Stimulated activated CD4-positive, alpha-beta T cell treated with anti-CD3 and anti-CD28 coated beads, Interleukin-12 subunit alpha, Interleukin-12 subunit beta, amount 100 ng/mL, for 48 hours (primary cell): ENCODE data around the gene SELENOK.

ENCODE experiments used
- DNase-seq, 3 donors: peaks; one replicate each; pipeline ENCODE4 v3.0.0-alpha.2; 2020; ENCODE audit warnings: low read depth in 2 of 3, low spot score in 1 of 3

SELENOK gene

GRCh38 chr3:53843195-53844177 lies 48.2 kb downstream of the SELENOK start:
- no peak for DNase-seq

- DNase-seq = no peak
These were observed 49.0 kb downstream of the SELENOK start for GRCh38 chr3:53842436-53843194.

- no peak for DNase-seq
These were observed 50.4 kb downstream of the SELENOK start for GRCh38 chr3:53841296-53841695.

GRCh38 chr3:53837331-53837730 lies 54.3 kb downstream of the SELENOK start:
- DNase-seq = no peak

GRCh38 chr3:53836084-53836872 lies 55.4 kb downstream of the SELENOK start:
- no peak for DNase-seq

- no peak for DNase-seq
These were observed 56.4 kb downstream of the SELENOK start for GRCh38 chr3:53835257-53835656.

- DNase-seq = no peak
These were observed 57.1 kb downstream of the SELENOK start for GRCh38 chr3:53834429-53835095.
